ENCODE measurements around the gene DCLK2.
A peak's percentile ranks its signal among the peaks of the same experiment; 100 is the strongest.

DCLK2 gene

GRCh38 chr4:150219841-150220240 is 141.6 kb downstream of the DCLK2 start:
- in situ Hi-C loops (cut with MboI; ENCODE audit: low pct_unique_long_range_greater_than_20kb, low sequenced_read_pairs): no loop called here
- no peak for DNase-seq

GRCh38 chr4:150224896-150225591 is 146.8 kb downstream of the DCLK2 start:
- in situ Hi-C loops (cut with MboI; ENCODE audit: low pct_unique_long_range_greater_than_20kb, low sequenced_read_pairs): no loop called here
- no peak for DNase-seq

- DNase-seq: no peak
- in situ Hi-C loops (cut with MboI; ENCODE audit: low pct_unique_long_range_greater_than_20kb, low sequenced_read_pairs): no loop called here
Observed at GRCh38 chr4:150229520-150229919, 151.3 kb downstream of the DCLK2 start.

- no peak for DNase-seq
- in situ Hi-C loops (cut with MboI; ENCODE audit: low pct_unique_long_range_greater_than_20kb, low sequenced_read_pairs): no loop called here
Observed at GRCh38 chr4:150230561-150230960, 152.3 kb downstream of the DCLK2 start.

GRCh38 chr4:150231107-150231770 is 153.0 kb downstream of the DCLK2 start:
- in situ Hi-C loops (cut with MboI; ENCODE audit: low pct_unique_long_range_greater_than_20kb, low sequenced_read_pairs): no loop called here

GRCh38 chr4:150232029-150232428 is 153.8 kb downstream of the DCLK2 start:
- no peak for DNase-seq
- in situ Hi-C loops (cut with MboI; ENCODE audit: low pct_unique_long_range_greater_than_20kb, low sequenced_read_pairs): no loop called here

More at GRCh38 chr4:150231107-150231770, 153.0 kb downstream of the DCLK2 start:
- no peak for DNase-seq

- DNase-seq: no peak
- in situ Hi-C loops (cut with MboI; ENCODE audit: low pct_unique_long_range_greater_than_20kb, low sequenced_read_pairs): no loop called here
Observed at GRCh38 chr4:150234246-150234645, 156.0 kb downstream of the DCLK2 start.

- in situ Hi-C loops (cut with MboI; ENCODE audit: low pct_unique_long_range_greater_than_20kb, low sequenced_read_pairs): no loop called here
- DNase-seq: no peak
Observed at GRCh38 chr4:150235317-150235716, 157.1 kb downstream of the DCLK2 start.

- DNase-seq: no peak
- in situ Hi-C loops (cut with MboI; ENCODE audit: low pct_unique_long_range_greater_than_20kb, low sequenced_read_pairs): no loop called here
Observed at GRCh38 chr4:150235808-150236271, 157.6 kb downstream of the DCLK2 start.

GRCh38 chr4:150236626-150237025 is 158.4 kb downstream of the DCLK2 start:
- DNase-seq: no peak
- in situ Hi-C loops (cut with MboI; ENCODE audit: low pct_unique_long_range_greater_than_20kb, low sequenced_read_pairs): no loop called here

GRCh38 chr4:150237110-150237872 is 159.0 kb downstream of the DCLK2 start:
- in situ Hi-C loops (cut with MboI; ENCODE audit: low pct_unique_long_range_greater_than_20kb, low sequenced_read_pairs): no loop called here
- DNase-seq: no peak

GRCh38 chr4:150238591-150238990 is 160.3 kb downstream of the DCLK2 start:
- in situ Hi-C loops (cut with MboI; ENCODE audit: low pct_unique_long_range_greater_than_20kb, low sequenced_read_pairs): no loop called here
- no peak for DNase-seq

- in situ Hi-C loops (cut with MboI; ENCODE audit: low pct_unique_long_range_greater_than_20kb, low sequenced_read_pairs): no loop called here
- DNase-seq: no peak
Observed at GRCh38 chr4:150240011-150240410, 161.8 kb downstream of the DCLK2 start.

- in situ Hi-C loops (cut with MboI; ENCODE audit: low pct_unique_long_range_greater_than_20kb, low sequenced_read_pairs): no loop called here
- peak; percentile 61 for DNase-seq
Observed at GRCh38 chr4:150242820-150243458, 164.7 kb downstream of the DCLK2 start.

GRCh38 chr4:150243932-150244331 is 165.7 kb downstream of the DCLK2 start:
- in situ Hi-C loops (cut with MboI; ENCODE audit: low pct_unique_long_range_greater_than_20kb, low sequenced_read_pairs): no loop called here
- no peak for DNase-seq

- in situ Hi-C loops (cut with MboI; ENCODE audit: low pct_unique_long_range_greater_than_20kb, low sequenced_read_pairs): no loop called here
- DNase-seq: no peak
Observed at GRCh38 chr4:150244600-150244999, 166.4 kb downstream of the DCLK2 start.

GRCh38 chr4:150247184-150247583 is 168.9 kb downstream of the DCLK2 start:
- no peak for DNase-seq
- in situ Hi-C loops (cut with MboI; ENCODE audit: low pct_unique_long_range_greater_than_20kb, low sequenced_read_pairs): no loop called here

- no peak for DNase-seq
- in situ Hi-C loops (cut with MboI; ENCODE audit: low pct_unique_long_range_greater_than_20kb, low sequenced_read_pairs): no loop called here
Observed at GRCh38 chr4:150248181-150248580, 169.9 kb downstream of the DCLK2 start.

- DNase-seq: no peak
- in situ Hi-C loops (cut with MboI; ENCODE audit: low pct_unique_long_range_greater_than_20kb, low sequenced_read_pairs): no loop called here
Observed at GRCh38 chr4:150250293-150250997, 172.2 kb downstream of the DCLK2 start.

Measured in KBM-7 (cell line).